ENCODE results near the gene RAB19.
"Not testable (repeated sequence)": the region's sequence is repeated elsewhere in the genome, so short reads cannot be mapped to it uniquely, and the experiment has no call there.

DNA sequence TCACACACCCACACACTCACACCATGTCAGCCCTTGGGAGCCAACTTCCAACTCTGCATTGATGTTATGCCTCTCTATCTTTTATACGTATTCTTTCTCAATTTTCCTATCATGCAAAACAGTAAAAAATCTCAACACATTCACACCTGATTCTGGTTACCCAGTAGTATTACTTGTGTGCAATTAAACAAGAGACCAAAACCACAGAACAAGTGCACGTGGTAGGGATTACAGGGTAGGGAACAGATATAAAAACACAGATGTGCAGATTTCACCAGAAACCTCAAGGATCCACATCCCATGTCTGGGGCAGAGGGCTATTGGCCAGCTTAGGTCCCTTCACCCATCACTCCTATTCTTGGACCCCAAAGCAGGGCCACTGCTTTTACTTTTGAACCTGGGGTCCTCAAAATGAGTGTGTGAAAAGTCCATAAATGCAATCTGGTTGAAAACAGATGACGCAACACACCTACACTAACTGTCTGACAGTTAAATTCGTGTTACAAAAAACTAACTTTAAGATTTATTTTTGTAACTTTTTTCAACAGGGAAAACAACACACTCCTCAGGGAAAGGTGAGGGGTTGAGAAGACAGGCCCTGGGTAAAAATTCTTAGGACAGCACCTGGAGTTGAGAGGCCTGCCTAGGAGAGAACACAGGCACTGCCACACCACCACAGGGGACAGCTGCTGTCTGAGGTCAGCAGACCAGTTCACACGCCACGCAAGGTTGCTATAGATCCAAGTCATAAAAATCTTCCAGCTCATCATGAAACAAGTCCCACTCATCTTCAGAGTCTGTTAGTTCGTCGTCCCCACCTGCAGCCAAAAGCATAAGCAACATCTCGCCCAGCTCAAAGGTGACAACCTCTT, 50.2 kb downstream of the RAB19 start:
- TF ChIP-seq, protein P1, sequence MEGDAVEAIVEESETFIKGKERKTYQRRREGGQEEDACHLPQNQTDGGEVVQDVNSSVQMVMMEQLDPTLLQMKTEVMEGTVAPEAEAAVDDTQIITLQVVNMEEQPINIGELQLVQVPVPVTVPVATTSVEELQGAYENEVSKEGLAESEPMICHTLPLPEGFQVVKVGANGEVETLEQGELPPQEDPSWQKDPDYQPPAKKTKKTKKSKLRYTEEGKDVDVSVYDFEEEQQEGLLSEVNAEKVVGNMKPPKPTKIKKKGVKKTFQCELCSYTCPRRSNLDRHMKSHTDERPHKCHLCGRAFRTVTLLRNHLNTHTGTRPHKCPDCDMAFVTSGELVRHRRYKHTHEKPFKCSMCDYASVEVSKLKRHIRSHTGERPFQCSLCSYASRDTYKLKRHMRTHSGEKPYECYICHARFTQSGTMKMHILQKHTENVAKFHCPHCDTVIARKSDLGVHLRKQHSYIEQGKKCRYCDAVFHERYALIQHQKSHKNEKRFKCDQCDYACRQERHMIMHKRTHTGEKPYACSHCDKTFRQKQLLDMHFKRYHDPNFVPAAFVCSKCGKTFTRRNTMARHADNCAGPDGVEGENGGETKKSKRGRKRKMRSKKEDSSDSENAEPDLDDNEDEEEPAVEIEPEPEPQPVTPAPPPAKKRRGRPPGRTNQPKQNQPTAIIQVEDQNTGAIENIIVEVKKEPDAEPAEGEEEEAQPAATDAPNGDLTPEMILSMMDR (conservative IDR thresholded peaks at IDR 0.05 in 1 of 2, IDR thresholded peaks at IDR 0.05 in 1 of 2; ENCODE audit: extremely low read depth in 1 of 2, insufficient read depth in 1 of 2, low read depth in 1 of 2, low read length in 2 of 2) = not testable (repeated sequence)
- TF ChIP-seq EZH2 (IDR thresholded peaks at IDR 0.05; ENCODE audit: borderline replicate concordance, low read length) = not testable (repeated sequence)
